Stimulated activated CD4-positive, alpha-beta T cell treated with anti-CD3 and anti-CD28 coated beads, Interleukin-1b, Interleukin-23, amount 100 ng/mL, for 48 hours (primary cell): Measurements from ENCODE around the gene RIPOR1.
A peak's percentile ranks its signal among the peaks of the same experiment; 100 is the strongest.
"Not testable (repeated sequence)": the region's sequence is repeated elsewhere in the genome, so short reads cannot be mapped to it uniquely, and the experiment has no call there.

ENCODE experiments used
- DNase-seq: peaks from one replicate; pipeline ENCODE4 v3.0.0-alpha.2; 2020

The RIPOR1 gene

GRCh38 chr16:67516296-67517154 is 12.1 kb upstream of the RIPOR1 start:
- DNase-seq = no peak

GRCh38 chr16:67517155-67517445 is 11.5 kb upstream of the RIPOR1 start:
- no peak for DNase-seq

- no peak for DNase-seq
Measured at GRCh38 chr16:67517661-67518423, 10.8 kb upstream of the RIPOR1 start.

- no peak for DNase-seq
Measured at GRCh38 chr16:67518676-67519075, 10.0 kb upstream of the RIPOR1 start.

GRCh38 chr16:67519242-67519641 is 9.4 kb upstream of the RIPOR1 start:
- no peak for DNase-seq

GRCh38 chr16:67521095-67521804 is 7.4 kb upstream of the RIPOR1 start:
- peak; percentile 97 for DNase-seq

- no peak for DNase-seq
Measured at GRCh38 chr16:67525176-67525860, 3.3 kb upstream of the RIPOR1 start.

- DNase-seq = no peak
Measured at GRCh38 chr16:67526149-67526791, 2.4 kb upstream of the RIPOR1 start.

- no peak for DNase-seq
Measured at GRCh38 chr16:67528870-67529581, 397 bp downstream of the RIPOR1 start.

GRCh38 chr16:67529582-67530012 is 968 bp downstream of the RIPOR1 start:
- DNase-seq = no peak

- DNase-seq = no peak
Measured at GRCh38 chr16:67530013-67530939, 1.6 kb downstream of the RIPOR1 start.

GRCh38 chr16:67531247-67531646 is 2.6 kb downstream of the RIPOR1 start:
- DNase-seq = no peak

- no peak for DNase-seq
Measured at GRCh38 chr16:67533024-67533560, 4.5 kb downstream of the RIPOR1 start.

- not testable (repeated sequence) for DNase-seq
Measured at GRCh38 chr16:67533987-67534386, 5.4 kb downstream of the RIPOR1 start.

- DNase-seq = no peak
Measured at GRCh38 chr16:67534431-67534830, 5.8 kb downstream of the RIPOR1 start.

- no peak for DNase-seq
Measured at GRCh38 chr16:67535201-67535600, 6.6 kb downstream of the RIPOR1 start.

- DNase-seq = no peak
Measured at GRCh38 chr16:67537270-67537635, 8.6 kb downstream of the RIPOR1 start.

GRCh38 chr16:67537636-67538591 is 9.3 kb downstream of the RIPOR1 start:
- peak; percentile 43 for DNase-seq

GRCh38 chr16:67538666-67539101 is 10.1 kb downstream of the RIPOR1 start:
- DNase-seq = no peak
